Upper lobe of left lung (tissue), 4 donors: ENCODE data around the gene PEX10.

Experiments
- EP300 ChIP-seq, 4 donors: sonication (generic); formaldehyde crosslinking; IDR thresholded peaks; one replicate each; pipeline ENCODE4 v1.5.1; 2017; ENCODE audit warnings: antibody characterized with exemption in 4 of 4, control low read depth in 2 of 4
- POLR2A ChIP-seq, 4 donors: fragments of 450-650 bp; IDR thresholded peaks; one replicate each; pipeline ENCODE4 v1.5.1; 2016 to 2017; ENCODE audit warnings: antibody characterized with exemption in 4 of 4, mild to moderate bottlenecking in 2 of 4
- POLR2AphosphoS5 ChIP-seq, 2 donors: sonication (generic); formaldehyde crosslinking; IDR thresholded peaks; one replicate each; pipeline ENCODE4 v1.5.1; 2017; ENCODE audit warnings: antibody characterized with exemption in 2 of 2
- TF ChIP-seq, protein P1 (sequence below), 6 experiments: fragments of 450-650 bp in 4 of 6; fragments of 200-600 bp in 2 of 6; sonication (generic) in 2 of 6; IDR thresholded peaks; one replicate each; pipeline ENCODE4 v1.5.1; 2016 to 2019; ENCODE audit warnings: antibody characterized with exemption in 6 of 6

DNA sequence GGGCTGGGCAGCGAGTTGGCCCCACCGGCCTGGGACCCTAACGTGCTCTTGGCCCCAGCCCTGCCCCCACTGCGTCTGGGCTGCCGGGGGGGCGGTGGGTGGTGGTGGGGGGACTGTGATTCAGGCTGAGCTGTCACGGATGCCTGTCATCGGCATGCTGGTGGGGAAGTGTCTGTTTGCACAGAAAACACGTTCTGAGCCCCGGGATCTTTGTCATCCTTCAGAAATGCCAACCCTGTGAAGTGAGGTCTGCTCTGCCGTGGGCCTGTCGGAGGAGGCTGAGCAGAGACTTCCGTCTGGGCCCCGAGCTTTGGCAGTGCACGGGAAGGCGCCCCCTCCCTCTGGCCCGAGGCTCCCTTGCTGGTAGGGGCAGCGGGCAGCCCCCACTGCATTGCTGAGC lies 39.4 kb upstream of the PEX10 start:
- TF ChIP-seq, protein P1, sequence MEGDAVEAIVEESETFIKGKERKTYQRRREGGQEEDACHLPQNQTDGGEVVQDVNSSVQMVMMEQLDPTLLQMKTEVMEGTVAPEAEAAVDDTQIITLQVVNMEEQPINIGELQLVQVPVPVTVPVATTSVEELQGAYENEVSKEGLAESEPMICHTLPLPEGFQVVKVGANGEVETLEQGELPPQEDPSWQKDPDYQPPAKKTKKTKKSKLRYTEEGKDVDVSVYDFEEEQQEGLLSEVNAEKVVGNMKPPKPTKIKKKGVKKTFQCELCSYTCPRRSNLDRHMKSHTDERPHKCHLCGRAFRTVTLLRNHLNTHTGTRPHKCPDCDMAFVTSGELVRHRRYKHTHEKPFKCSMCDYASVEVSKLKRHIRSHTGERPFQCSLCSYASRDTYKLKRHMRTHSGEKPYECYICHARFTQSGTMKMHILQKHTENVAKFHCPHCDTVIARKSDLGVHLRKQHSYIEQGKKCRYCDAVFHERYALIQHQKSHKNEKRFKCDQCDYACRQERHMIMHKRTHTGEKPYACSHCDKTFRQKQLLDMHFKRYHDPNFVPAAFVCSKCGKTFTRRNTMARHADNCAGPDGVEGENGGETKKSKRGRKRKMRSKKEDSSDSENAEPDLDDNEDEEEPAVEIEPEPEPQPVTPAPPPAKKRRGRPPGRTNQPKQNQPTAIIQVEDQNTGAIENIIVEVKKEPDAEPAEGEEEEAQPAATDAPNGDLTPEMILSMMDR (IDR thresholded peaks at IDR 0.05) = no peak
- no peak for TF ChIP-seq POLR2A (IDR thresholded peaks at IDR 0.05)
- TF ChIP-seq POLR2AphosphoS5 (IDR thresholded peaks at IDR 0.05) = no peak
- no peak for TF ChIP-seq EP300 (IDR thresholded peaks at IDR 0.05)
